Measurements from ENCODE around the gene RNF4.

Gene RNF4

DNA sequence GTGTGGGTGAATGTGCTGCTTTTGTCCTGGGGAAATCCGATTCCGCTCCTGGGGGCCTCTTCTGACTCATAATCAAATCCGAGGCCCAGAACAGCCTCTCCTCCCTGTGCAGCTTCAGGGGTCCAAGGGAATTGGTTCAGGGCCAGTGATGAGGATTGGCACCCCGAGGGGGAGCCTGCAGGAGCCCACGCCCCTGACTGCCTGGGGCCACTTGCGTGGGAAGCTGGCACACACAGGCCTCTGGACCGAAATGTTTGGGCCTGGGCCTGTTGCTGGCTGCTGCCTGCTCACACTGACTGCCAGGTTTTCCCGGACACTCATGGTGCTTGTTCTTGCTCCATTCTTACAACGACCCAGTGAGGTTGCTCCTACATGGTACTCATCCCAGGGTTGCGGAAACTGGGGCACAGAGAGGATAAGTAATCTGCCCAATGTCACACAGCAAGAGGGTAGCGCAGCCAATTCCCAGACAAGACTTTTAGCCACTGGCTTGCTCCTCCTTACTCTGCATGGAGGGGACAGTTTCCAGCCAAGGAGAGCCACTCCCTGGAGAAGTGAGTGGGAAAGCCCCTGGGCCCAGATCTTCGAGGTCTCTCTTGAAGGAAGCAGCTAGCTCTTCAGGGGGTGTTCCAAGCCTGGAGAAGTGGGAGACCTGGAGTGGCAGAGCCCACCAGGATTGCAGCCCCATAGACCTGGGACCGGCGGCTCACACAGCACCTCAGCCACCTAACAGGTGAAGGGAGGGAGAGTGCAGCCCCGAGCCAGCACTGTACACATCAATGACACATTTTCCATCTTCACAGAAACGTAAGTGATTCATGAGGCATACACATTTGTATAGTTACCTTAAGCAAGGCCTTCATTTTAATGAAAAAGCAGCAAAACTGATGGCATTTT, 29.8 kb upstream of the RNF4 start:
- no peak for DNase-seq

DNA sequence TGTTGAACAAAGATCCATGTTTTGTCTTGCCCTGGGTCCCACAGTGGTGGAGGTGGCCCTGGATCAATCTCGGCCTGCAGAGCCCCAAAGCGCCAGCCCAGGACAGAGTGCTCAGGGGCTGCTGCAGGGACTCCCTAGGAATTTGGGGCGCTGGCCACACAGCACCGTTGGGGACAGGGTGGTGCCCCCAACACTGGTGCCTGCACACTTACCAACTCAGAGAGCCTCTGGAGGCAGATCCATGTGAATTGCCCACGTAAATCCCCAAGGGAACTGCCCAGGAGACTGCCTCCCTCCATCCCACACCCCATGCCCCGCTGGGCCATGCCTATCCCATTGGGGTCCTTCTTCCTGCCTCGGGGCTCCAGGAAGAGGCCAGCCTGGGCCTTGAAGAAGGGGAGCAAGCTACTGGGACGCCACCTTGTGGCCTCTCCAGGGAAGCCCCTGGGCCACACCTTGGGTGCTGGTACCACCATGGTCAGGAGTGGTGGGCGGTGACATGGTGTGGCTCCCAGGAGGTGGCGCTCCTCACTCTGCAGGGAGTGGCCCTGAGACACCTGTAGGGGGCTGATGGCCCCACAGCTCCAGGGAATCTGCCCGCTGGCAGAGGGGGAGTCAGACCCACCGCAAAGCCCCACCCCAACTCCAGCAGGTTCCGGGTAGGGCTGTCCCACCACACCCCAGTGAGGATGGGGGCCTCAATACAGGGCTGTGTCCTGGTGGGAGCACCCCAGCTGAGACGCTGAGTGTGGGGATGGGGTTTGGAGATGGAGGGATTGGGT, 27.3 kb upstream of the RNF4 start:
- DNase-seq: no peak

DNA sequence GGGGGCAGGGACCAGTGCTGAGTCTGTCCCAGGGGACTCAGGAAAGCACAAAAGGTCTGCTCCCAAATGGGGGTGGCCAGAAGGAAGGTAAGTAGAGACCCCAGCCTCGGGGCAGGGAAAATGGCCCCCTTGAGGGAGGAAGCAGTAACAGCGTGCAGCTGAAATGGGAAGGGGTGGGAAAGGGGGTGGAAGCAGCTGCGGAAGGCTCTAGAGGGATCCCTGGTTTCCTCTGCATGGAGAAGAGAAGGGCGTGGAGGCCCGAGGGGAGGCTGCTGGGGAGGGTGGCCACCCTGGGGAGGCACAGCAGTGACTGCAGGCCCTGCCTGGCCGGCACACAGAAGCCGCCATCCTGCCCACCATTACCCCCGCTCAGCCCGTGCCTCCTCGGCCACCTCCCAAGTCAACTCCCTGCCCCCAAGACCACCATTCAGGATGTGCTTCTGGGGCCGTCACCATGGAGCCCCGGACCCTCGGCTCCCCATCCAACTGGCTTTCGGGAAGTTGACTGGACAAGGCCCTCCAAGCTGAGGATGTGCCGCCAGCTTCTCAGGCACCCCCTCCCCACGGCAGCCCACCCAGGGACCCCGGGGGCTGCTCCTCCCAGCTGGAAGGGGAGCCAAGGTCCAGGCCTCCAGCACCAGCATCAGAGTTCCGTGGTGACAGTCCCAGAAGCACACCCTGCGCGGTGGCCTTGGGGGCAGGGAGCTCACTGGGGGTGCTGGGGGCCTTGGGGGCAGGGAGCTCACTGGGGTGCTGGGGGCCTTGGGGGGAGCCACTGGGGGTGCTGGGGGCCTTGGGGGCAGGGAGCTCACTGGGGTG, 26.5 kb upstream of the RNF4 start:
- DNase-seq: no peak

DNA sequence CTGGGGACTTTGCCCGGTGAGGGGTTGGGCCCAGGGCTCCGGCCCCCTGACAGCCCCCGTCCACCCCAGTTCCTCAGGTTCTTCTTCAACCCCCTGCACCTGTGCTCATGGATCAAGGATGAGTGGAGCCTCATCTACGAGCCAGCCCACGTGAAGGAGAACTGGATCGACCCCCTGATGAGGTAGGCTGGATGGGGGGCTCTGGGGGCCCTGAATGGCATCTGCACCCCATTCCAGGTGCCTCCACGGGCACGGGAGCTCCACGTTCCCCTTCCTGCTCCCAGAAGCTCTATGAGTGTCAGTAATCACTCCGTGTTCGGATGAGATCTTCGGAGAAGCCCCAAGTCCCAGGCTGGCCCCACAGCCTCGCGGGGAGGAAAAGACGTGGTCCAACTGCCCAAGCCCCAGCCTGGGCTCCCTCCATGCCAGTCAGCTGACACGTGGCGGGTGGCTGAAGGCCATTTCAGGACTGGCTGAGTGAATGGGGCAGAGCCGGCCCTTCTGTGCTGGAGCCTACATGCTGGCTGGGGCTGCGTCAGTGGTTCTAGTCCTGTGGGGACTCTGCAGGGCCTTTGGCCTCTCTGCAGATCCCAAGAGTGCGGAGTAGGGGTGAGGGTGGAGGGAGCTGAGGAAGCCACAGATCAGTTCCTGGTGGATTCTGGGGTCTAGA, 25.7 kb upstream of the RNF4 start:
- no peak for DNase-seq

DNA sequence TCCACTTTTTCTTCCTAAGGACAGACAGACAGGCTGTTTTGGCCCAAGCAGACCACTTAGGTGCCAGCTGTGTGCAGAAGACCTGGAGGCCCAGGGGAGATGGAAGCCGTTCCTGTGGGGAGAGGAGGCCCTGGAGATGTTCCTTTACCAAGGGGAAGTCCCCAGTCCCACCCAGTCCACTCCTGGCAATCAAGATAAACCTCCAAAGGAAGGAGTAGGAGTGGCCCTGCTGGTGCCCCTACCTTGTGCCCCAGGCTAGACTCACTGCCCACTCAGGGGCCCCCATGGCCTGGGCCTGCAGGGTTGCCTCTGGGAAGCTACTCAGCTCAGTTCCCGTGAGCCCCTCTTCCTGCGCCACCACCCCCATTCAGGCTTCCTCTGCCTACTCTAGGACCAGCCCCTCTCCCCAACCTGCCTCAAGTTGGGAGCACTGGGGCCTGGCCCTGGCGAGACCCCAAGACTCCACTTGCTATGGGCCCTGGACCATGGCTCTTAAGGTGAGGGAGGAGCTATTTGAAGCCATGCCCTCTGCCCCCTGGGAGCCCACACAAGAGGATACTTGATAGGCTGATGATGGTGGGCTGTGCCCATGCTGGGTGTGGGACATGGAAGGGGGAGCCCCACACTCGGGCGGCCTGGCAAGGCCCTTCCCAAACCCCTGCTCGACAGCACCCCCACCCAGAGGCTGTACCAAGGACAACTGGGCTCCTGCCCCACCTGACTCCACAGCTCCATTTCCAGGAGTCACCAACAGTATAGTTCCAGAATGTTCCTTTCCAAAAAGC, 24.8 kb upstream of the RNF4 start:
- DNase-seq: no peak

DNA sequence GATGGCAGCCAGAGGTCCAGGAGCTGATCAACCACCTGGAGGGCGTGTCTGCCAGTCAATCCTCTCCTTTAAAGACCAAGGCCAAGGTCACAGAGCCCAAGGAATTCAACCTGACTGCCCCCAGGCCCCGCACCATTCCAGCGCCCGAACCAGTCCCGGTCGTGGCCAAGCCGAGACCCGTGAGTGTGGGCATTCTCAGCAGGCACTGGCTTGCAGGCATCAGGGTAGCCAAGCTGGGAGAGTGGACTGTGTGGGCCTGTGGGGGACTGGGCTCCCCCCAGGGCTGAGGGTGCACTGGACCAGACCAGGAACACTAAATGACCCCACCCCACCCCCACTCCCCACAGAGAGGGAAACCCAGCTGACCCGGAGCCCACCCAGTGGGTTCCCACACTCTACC, 23.8 kb upstream of the RNF4 start:
- DNase-seq: no peak

DNA sequence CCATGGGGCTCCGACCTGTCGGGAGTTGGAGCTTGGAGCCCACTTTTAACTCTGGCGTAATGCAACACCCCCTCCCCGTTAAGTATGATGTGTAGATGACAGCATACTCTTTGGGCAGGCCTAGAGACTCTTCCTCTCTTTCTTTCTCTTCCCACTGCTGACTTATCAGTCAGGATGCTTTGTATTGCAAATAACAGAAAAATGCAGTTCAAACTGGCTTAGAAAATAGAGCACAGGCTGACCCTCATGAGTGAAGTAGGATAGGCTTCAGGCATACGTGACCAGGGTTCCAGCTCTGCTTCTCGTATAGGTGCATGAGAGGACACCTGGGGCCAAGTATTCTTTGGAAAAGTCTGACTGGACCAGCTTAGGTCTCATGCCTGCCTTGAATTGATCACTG, 23.3 kb upstream of the RNF4 start:
- DNase-seq: no peak

DNA sequence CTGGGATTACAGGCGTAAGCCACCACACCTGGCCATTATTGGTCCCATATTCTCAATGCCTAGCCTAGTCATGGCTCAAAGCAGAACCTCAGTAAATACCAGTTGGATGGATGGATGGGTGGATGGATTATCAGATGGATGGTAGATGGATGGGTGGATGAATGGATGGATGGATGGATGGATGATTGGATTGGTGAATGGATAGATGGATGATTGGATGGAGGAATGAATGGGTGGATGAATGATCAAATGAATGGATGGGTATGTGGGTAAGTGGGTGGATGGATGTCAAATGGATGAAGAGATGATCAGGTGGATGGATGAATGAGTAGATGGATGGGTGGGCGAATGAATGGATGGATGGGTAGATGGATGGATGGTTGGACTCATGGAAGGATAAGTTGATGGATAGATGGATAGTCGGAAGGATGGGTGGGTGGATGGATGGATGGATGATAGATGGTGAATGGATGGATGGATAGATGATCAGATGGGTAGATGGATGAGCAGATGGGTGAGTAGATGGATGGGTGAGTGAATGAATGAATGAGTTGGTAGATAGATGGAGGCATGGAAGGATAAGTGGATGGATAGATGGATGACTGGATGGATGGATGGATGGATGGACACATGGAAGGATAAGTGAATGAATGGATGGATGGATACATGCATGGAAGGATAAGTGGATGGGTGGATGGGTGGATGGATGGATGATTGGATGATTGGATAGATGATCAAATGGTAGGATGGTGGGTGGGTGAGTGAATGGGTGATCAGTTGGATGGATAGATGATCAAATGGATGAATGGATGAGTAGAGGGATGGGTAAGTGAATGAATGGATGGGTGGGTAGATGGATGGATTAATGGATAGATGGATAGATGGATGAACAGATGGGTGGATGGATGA, 22.0 kb upstream of the RNF4 start:
- no peak for DNase-seq

DNA sequence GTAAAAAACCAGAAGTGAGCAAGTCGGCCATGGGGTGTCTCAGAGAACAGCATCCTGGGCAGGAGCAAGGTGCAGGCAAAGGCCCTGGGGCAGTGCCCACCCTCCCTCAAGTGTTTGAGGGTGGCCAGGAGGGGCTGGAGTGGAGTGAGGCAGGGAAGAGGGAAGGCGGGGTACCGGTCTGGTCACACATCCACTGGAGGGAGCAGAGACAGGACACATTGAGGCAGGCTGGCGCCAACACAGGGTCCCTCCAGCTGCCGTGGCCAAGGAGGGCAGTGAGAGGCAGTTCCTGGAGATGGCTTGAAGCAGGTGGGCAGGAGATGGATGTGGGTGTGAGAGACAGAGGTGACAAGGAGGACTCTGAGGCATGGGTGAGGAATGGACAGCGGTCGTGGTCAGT, 20.3 kb upstream of the RNF4 start:
- DNase-seq: no peak

DNA sequence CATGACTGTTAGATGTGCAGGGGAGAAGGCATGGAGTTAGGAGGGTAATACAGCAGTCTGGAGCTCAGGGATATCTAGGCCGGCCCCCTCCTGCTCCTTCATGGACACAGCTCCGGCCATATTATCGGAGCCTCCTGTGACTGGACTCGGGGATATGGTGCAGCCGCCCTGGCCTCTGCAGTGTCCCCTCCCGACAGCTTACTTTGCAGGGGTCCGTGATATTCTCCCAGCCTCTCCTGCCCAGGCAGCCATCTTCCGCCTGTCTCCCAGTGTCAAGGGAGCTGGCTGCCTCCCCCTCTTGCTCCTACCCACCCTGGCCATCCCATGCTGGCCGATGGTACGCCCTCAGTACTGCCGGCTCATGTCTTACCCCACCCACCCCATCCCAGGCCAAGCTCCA, 19.9 kb upstream of the RNF4 start:
- no peak for DNase-seq

DNA sequence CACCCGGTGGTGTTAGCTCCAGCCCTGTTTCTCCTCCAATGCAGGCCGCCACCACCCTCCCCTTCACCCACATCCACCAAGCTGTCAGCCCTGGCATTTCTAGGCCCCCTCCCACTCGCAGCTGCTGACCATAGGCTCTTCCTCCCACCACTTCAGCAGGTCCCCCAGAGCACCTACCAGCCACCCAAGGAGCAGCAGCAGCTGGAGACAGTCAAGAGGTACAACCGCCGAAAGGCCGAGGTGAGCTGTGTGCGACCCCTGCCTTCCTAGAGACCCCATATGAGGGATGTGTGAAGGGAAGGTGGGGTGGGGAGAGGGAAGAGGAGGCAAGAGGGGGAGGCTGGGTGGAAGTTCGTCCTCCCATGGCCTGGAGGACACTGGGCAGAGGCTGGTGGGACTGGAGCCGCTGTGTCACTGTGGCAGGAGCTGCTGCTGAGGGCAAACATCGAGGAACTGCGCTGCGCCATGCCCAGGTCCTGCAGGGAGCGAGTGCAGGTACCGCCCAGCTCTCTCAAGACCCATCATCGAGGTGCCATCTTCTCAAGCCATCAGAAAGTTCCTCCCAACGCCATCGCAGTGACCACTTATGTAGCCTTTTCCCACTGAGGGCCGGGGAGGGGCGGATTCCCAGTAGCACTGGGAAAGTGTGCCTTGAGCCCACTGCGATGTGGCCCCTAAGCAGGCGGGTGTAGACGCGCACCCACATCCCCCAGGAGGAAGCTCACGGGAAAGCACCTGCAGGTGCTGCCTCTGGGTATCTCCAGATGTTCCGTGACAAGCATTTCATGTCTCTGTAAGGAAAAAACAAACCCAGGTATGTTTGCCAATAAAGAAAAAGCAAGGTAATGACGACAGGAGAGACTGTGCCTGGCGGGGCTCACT, 19.2 kb upstream of the RNF4 start:
- no peak for DNase-seq

DNA sequence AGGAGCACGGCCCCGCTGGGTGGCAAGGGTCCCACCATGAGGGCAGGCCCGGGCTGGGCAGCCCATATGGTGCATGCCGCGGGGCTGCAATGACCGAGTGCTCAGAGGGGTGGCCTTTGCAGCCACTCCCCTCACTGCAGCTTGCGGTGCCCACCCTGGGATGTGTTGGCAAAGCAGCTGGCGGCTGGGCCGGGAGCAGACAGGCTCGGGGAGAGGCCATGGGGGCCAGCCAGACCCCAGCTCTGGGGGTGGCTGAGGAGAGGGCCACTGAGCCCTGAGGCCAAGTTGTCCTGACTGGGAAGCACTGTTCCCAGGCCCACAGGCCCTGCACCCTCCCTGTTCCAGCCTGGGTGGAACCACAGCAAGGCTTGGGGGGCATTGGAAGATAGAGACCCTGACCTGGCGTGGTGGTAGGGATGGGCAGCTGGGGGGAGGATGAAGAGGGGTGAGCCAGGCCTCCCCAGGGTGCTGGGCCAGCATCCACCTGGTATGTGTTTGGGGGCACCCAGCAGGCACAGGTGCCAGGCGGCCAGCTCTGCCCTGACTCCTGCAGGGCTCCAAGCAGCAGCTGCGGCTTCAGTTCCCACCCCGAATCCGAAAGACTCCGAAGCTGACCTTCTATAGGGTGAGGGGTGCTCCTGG, 18.4 kb upstream of the RNF4 start:
- DNase-seq: no peak

DNA sequence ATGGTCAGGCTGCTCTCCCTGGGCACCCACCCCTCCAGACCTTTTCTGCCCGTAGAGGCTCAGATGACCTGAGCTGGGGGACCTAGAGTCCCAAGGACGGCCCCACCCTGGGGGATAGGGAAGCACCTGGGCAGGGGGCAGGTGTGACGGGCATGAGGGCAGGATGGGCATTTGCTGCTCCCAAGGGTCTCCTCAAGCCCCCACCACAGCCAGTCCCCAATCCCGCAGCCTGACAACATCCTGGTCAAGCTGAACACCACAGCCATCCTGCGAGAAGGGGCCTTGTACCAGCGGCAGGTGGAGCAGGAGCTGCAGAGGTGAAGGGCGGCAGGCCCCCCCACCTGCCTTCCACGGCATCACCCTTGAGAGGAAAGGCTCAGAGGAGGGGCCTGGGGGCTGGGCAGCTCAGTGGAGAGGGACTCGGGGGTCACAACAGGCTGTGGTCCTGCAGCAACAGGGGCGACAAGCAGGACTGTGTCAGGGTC, 17.8 kb upstream of the RNF4 start:
- DNase-seq: no peak

DNA sequence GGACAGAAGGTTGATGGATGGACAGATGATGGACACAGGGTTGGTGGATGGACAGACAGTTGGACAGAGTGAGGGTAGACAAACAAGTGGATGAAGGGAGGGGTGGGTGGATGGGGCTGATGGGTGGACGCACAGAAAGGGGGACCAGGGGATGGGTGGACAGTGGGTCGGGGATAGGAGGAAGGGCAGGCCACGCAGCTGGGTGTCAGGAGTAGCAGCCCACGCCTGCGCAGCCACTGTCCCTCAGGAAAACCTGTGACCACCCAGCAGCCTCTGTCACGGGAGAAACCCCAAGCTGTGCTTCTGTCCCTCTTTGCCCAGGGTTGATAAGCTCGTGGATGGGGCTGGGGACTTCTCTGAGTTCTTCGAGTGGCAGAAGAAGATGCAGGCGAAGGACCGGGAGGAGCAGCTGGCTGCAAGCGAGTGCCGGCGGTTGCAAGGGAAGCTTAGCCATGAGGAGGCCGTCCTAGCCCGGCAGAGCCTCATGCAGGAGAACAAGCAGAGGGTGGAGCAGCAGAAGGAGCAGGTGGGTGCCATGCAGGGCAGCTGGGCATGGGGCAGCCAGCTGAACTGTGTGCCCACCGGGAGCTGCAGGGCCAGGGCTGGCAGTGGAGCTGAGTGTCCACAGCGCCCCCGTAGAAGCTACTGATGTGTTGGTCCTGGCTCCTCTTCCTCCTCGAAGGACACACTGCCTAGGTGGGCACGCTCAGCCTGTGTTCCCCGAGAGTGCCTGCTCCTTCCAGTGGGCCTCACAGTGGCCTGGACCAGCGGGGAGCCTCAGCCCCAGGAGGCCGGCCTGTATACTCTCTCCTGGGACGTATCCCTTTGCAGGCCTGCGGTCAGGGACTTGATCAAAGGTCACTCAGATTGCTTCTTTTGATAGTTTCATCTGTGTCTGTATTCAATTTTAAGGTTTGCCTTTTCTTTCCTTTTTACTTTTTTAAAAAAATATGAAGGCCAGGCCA, 16.8 kb upstream of the RNF4 start:
- DNase-seq: no peak

DNA sequence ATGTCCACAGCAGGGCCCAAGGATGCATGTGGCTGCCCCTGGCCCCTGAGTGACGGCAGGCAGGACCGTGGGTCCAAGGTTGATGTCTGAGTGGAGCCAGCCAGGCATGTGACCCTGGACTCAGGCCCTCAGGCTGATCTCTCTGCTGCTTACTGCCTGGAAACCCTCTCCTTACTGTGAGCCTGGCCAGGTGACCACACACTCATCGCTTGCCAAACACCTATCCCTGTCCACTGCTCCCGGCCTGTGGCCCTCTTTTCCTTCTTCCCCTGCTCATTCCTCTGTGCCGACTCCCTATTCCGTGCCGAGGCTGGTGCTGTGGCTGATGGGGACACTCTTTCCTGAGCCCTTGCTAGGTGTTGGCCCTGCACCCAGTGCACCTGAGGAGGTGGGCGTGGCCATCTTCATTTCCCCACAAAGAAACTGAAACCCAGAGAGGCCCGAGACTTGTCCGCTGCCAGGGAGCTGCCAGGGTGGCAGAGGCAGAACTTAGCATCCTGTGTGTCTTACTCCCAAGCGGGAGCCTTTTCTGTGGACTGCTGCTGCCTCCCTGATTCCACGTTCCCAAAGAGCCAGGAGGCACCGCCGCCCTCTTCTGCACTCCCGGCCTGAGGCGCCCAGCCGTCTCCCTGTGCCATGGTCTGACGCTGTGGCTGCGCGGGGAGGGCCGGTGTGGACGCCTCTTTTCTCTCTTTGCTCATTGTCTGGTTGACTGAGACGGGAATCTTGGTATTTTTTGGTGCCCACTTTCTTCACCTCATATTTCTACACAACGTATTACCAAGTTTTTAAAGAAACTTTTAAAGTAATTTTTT, 11.2 kb upstream of the RNF4 start:
- DNase-seq: no peak

DNA sequence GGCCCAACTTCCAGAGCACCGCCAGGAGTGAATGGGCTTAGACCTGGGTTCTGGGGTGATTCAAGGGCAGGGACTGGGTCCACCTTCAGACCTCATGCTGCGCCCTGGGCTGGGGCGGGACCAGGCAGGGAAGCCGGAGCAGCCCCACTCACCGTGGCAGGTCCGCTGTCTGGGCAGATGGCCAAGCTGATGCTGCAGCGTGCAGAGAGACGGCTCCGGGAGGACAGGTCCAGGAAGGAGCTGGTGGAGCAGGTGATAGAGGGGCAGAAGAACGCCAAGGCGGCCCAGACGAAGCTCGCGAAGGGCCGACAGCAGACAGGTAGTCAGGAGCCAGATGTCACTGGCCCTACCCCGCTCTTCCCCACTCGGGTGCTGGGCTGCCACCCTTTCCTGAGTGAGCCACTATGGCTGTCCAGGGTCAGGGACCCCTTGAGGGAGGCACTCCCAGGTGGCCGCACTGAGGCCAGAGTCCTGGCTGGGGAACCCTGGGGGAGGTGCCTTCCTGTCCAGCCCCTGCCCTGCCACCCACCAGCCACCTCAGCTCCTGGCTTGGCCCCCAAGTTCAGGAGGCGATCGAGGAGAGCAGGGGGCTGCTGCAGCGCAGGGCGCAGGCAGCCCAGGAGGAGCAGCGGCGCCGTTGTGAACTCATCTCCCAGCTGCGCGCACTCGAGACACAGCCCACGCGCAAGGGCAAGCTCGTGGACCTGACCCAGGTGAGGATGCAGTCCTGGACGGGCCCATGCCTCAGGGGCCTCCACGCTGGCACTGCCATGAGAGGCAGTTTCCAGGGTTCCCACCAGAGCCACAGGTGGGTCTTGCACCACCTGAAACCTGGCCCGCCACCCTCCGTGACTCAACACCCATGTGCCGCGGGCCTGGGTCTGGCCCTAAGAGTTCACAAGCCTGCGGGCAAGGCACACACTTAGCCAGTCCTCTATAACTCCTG, 10.1 kb upstream of the RNF4 start:
- DNase-seq: no peak

Data from NCI-H1048 (cell line).